Endothelial cell of umbilical vein (primary cell): ENCODE measurements around the gene SLC15A5. TPM values are rescaled to one million over a fixed set of nuclear protein-coding genes. Genes with fewer than 3 reads are reported as not detected.

Experiments used
- BruUV-seq: library from RNA; stranded (reverse); fragments of 400-500 nt; replicated peaks from 2 replicates; lab custom pipeline; 2021; lab: Mats Ljungman, UMichigan
- CTCF ChIA-PET: fragments of 300-600, 350-600 bp; sonication (Branson Sonifier 250); formaldehyde crosslinking; loops from one replicate; lab custom pipeline; 2021; ENCODE audit warnings: antibody characterized with exemption, inconsistent platforms; lab: Charles Lee
- POLR2A ChIA-PET: fragments of 300-600, 350-600 bp; sonication (Branson Sonifier 250); formaldehyde crosslinking; loops from one replicate; lab custom pipeline; 2021; ENCODE audit warnings: antibody characterized with exemption, inconsistent platforms; lab: Charles Lee
- DNase-seq: peaks from one replicate; pipeline ENCODE4 v3.0.0-alpha.2; 2011; ENCODE audit warnings: low read depth, low spot score
- FAIRE-seq: peaks from 2 replicates; lab custom pipeline; 2011; peaks lifted over from hg19 to GRCh38; lab: Jason Lieb, UNC
- H2AFZ ChIP-seq: 2 replicates; pipeline ENCODE4 v1.6.0; 2012; ENCODE audit warnings: low read depth, low read length, control low read depth, inconsistent platforms
- H3K27ac ChIP-seq: 2 replicates; pipeline ENCODE4 v1.5.1; 2011; ENCODE audit warnings: low read depth, mild to moderate bottlenecking, control low read depth, low read length, moderate library complexity; ENCODE audit not compliant: insufficient read depth
- H3K27me3 ChIP-seq, 2 experiments: 2 replicates each; pipeline versions ENCODE4 v1.6.0 to v1.6.1; 2011; ENCODE audit warnings: low read length in 2 of 2, mixed read lengths in 1 of 2; ENCODE audit not compliant: control insufficient read depth in 2 of 2, insufficient read depth in 2 of 2
- H3K36me3 ChIP-seq, 2 experiments: 2 replicates in 1 of 2; 3 replicates in 1 of 2; pipeline ENCODE4 v1.5.1; 2011; ENCODE audit warnings: low read length in 2 of 2, mild to moderate bottlenecking in 1 of 2, moderate library complexity in 1 of 2; ENCODE audit not compliant: control insufficient read depth in 2 of 2, insufficient read depth in 2 of 2; ENCODE audit errors: extremely low read depth in 1 of 2
- H3K4me1 ChIP-seq: 3 replicates; pipeline ENCODE4 v1.5.1; 2011; ENCODE audit warnings: mild to moderate bottlenecking, low read length; ENCODE audit not compliant: control insufficient read depth, insufficient read depth; ENCODE audit errors: extremely low read depth
- H3K4me2 ChIP-seq: 2 replicates; pipeline ENCODE4 v1.6.1; 2011; ENCODE audit warnings: low read length, control low read depth, mixed read lengths; ENCODE audit not compliant: insufficient read depth
- H3K4me3 ChIP-seq, 3 experiments: fragments of 200-600 bp in 1 of 3; sonication (generic), shearing (Covaris generic) in 1 of 3; replicated peaks in 1 of 3; 2 replicates each; pipeline ENCODE4 v1.5.1; 2011 to 2016; ENCODE audit warnings: control low read depth in 3 of 3, low read length in 3 of 3, mild to moderate bottlenecking in 2 of 3, inconsistent platforms in 1 of 3, low read depth in 1 of 3, moderate library complexity in 1 of 3; ENCODE audit not compliant: insufficient read depth in 1 of 3
- H3K79me2 ChIP-seq: 2 replicates; pipeline ENCODE4 v1.6.0; 2012; ENCODE audit warnings: low read length, inconsistent platforms; ENCODE audit not compliant: control insufficient read depth, insufficient read depth
- H3K9ac ChIP-seq: replicated peaks from 2 replicates; pipeline ENCODE3; 2011; ENCODE audit warnings: low read length, control low read depth; ENCODE audit not compliant: insufficient read depth; ENCODE audit errors: extremely low read depth
- H3K9me1 ChIP-seq: replicated peaks from 3 replicates; pipeline ENCODE4 v1.6.0; 2011; ENCODE audit warnings: mild to moderate bottlenecking, low read length; ENCODE audit not compliant: control insufficient read depth, insufficient read depth; ENCODE audit errors: extremely low read depth
- H3K9me3 ChIP-seq: replicated peaks from 2 replicates; pipeline ENCODE4 v1.5.1; 2012; ENCODE audit warnings: low read length, inconsistent platforms; ENCODE audit not compliant: control insufficient read depth, insufficient read depth
- H4K20me1 ChIP-seq: replicated peaks from 2 replicates; pipeline ENCODE3; 2011; ENCODE audit warnings: mild to moderate bottlenecking, low read length; ENCODE audit not compliant: control insufficient read depth, insufficient read depth; ENCODE audit errors: extremely low read depth
- CTCF ChIP-seq, 2 donors: IDR thresholded peaks; 1 replicate in 1 of 2; 2 replicates in 1 of 2; pipeline ENCODE4 v1.5.1; 2011; ENCODE audit warnings: low read length in 2 of 2, mild to moderate bottlenecking in 2 of 2, moderate library complexity in 2 of 2, control low read depth in 1 of 2, inconsistent platforms in 1 of 2, low read depth in 1 of 2; ENCODE audit not compliant: insufficient read depth in 1 of 2; ENCODE audit errors: extremely low read depth in 1 of 2
- EZH2 ChIP-seq: IDR thresholded peaks from 2 replicates; pipeline ENCODE4 v1.6.1; 2012; ENCODE audit warnings: borderline replicate concordance, low read depth, mild to moderate bottlenecking, moderate library complexity, low read length, inconsistent platforms; ENCODE audit not compliant: severe bottlenecking
- FOS ChIP-seq: IDR thresholded peaks from 2 replicates; pipeline ENCODE4 v1.6.1; 2011; ENCODE audit warnings: mild to moderate bottlenecking, low read length, moderate library complexity, borderline replicate concordance; ENCODE audit not compliant: insufficient read depth
- GATA2 ChIP-seq: IDR thresholded peaks from 2 replicates; pipeline ENCODE4 v1.7.0; 2011; ENCODE audit warnings: low read depth, mild to moderate bottlenecking, moderate library complexity, mixed read lengths, low read length; ENCODE audit not compliant: insufficient read length, insufficient read depth
- JUN ChIP-seq: IDR thresholded peaks from 2 replicates; pipeline ENCODE4 v1.6.1; 2011; ENCODE audit warnings: borderline replicate concordance, low read depth; ENCODE audit not compliant: insufficient read length, insufficient read depth
- MAX ChIP-seq: IDR thresholded peaks from 2 replicates; pipeline ENCODE4 v1.6.1; 2011; ENCODE audit not compliant: insufficient read depth, insufficient read length
- MYC ChIP-seq: IDR thresholded peaks from one replicate; pipeline ENCODE4 v1.6.1; 2011; ENCODE audit warnings: mild to moderate bottlenecking, low read depth, low read length
- POLR2A ChIP-seq: IDR thresholded peaks from 2 replicates; pipeline ENCODE4 v1.6.1; 2012; ENCODE audit warnings: low read depth, mild to moderate bottlenecking, control low read depth, low read length
- POLR2AphosphoS5 ChIP-seq: IDR thresholded peaks from 2 replicates; pipeline ENCODE4 v1.6.1; 2012; ENCODE audit warnings: low read depth, mild to moderate bottlenecking, control low read depth, low read length, moderate library complexity; ENCODE audit not compliant: insufficient read depth
- dilution Hi-C: fragments of 300-500 bp; cut with MboI; formaldehyde crosslinking; loops from one replicate; pipeline ENCODE4 v1.15.0; 2019; ENCODE audit warnings: low sequenced_read_pairs; ENCODE audit not compliant: extremely low pct_ligation_motif_present
- intact Hi-C: fragments of 100-400 bp; cut with micrococcal nuclease; formaldehyde crosslinking; loops from one replicate; pipeline ENCODE4 v1.10.0; 2022
- polyA plus RNA-seq, 4 experiments: library from polyadenylated mRNA; depleted of rRNA in 3 of 4; stranded (reverse) in 3 of 4; unstranded in 1 of 4; fragments of >200 nt; gene quantifications; 2 replicates each; pipeline versions ENCODE4 v1.2.1 to v1.2.3, GENCODE V29; 2011 to 2012; ENCODE audit warnings: missing spikeins in 1 of 4
- total RNA-seq: library from RNA; stranded (reverse); gene quantifications from 2 replicates; pipeline ENCODE4 v1.2.3, GENCODE V29; 2021

SLC15A5 gene
- total and polyA plus RNA-seq, 2 donors (not counting 3 experiments of a cell fraction or from before 2014, with no cell fraction given), result not detected

- Histone ChIP-seq H3K9me3 (no peaks in the 10 kb centered on the region), H3K27me3 (no peaks in the 10 kb centered on the region), H3K4me2 (no peak overlapping the region), H3K27ac (no peak overlapping the region), H3K4me1 (no peaks in the 10 kb centered on the region), H3K9me1 (no peaks in the 10 kb centered on the region), H3K9ac (no peak overlapping the region), H3K36me3 (no peaks in the 10 kb centered on the region), H3K4me3 (no peak overlapping the region), H2AFZ (no peak overlapping the region), H4K20me1 (no peaks in the 10 kb centered on the region), H3K79me2 (no peaks in the 10 kb centered on the region)
- no peak for TF ChIP-seq CTCF (IDR thresholded peaks at IDR 0.05; ENCODE audit: extremely low read depth in 1 of 2, insufficient read depth in 1 of 2, low read depth in 1 of 2, low read length in 2 of 2)
- no peak for TF ChIP-seq MAX
- no peak for TF ChIP-seq POLR2AphosphoS5
- TF ChIP-seq FOS, result no peak
- TF ChIP-seq MYC, result no peak
- TF ChIP-seq GATA2, result no peak
- no peak for TF ChIP-seq JUN
- TF ChIP-seq EZH2, result no peak
- TF ChIP-seq POLR2A, result no peak
- dilution Hi-C loops (no loop called here), intact Hi-C loops (no loop called here)
- ChIA-PET CTCF (no interaction called here), POLR2A (no interaction called here)
- FAIRE-seq, result no peak
- no TSS peak for BruUV-seq
- no peak for DNase-seq
Measured at GRCh38 chr12:16243487-16244412, 33.7 kb downstream of the SLC15A5 start.
